Measurements from ENCODE around the gene PDE1C. TPM values are rescaled to one million over a fixed set of nuclear protein-coding genes. Genes with fewer than 3 reads are reported as not detected.
"Not testable (repeated sequence)": the region's sequence is repeated elsewhere in the genome, so short reads cannot be mapped to it uniquely, and the experiment has no call there.

The PDE1C gene
- total RNA-seq, 1 donor: not detected

GRCh38 chr7:32015133-32015532 lies 55.1 kb downstream of the PDE1C start:
- H3K27me3 ChIP-seq (ENCODE audit: insufficient read depth, low read length): no peaks in the 10 kb centered on the region

DNA sequence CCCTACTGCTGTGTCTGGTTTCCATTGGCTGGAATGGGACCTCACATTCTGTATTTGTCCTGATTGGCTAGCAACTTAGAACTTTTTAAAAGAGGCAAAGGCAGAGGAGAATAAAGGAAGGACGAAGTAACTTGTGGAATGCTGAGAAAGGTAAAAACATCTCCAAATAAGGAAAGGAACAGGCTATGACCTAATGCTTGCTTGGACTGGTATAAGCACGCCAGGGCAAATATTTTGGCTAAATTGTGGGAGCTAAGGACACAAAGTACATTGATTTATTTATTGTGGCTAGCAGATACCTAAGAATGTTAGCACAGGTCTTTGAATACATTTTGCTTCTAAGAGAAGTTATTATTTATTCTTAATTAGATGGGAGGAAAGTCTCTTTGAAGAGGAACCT lies 56.7 kb downstream of the PDE1C start:
- not testable (repeated sequence) for H3K4me1 ChIP-seq (ENCODE audit: insufficient read depth, low read length); H3K27me3 ChIP-seq (ENCODE audit: insufficient read depth, low read length); H3K9me3 ChIP-seq (ENCODE audit: low read depth, low read length); H3K4me3 ChIP-seq (ENCODE audit: low read length)

More at GRCh38 chr7:32015133-32015532, 55.1 kb downstream of the PDE1C start:
- no peaks in the 10 kb centered on the region for H3K9me3 ChIP-seq (ENCODE audit: low read depth, low read length)
- no peak overlapping the region for H3K4me3 ChIP-seq (ENCODE audit: low read length)
- H3K4me1 ChIP-seq (ENCODE audit: insufficient read depth, low read length): no peaks in the 10 kb centered on the region

GRCh38 chr7:32005577-32005976 lies 64.6 kb downstream of the PDE1C start:
- no peaks in the 10 kb centered on the region for H3K9me3 ChIP-seq (ENCODE audit: low read depth, low read length)
- H3K4me3 ChIP-seq (ENCODE audit: low read length): no peak overlapping the region
- no peaks in the 10 kb centered on the region for H3K27me3 ChIP-seq (ENCODE audit: insufficient read depth, low read length)
- H3K4me1 ChIP-seq (ENCODE audit: insufficient read depth, low read length): no peaks in the 10 kb centered on the region

DNA sequence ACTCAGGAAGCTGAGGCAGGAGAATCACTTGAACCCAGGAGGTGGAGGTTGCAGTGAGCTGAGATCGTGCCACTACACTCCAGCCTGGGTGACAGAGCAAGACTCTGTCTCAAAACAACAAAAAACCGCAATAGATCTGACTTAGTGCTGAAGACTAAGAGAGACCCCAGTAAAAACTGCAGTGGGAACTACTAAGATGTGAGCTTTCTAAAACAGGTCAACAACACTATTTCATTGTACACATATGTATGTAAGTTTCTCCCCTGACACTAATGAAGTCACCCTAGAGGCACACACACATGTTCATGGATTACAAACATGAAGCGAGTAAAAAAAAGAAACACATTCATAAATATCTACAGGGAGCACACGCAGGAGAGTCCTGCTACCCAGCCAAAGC lies 68.3 kb downstream of the PDE1C start:
- Histone ChIP-seq H3K4me1 (ENCODE audit: insufficient read depth, low read length) (no peaks in the 10 kb centered on the region), H3K27me3 (ENCODE audit: insufficient read depth, low read length) (no peaks in the 10 kb centered on the region)

GRCh38 chr7:31997423-31997822 lies 72.8 kb downstream of the PDE1C start:
- H3K4me3 ChIP-seq (ENCODE audit: low read length): no peak overlapping the region
- no peaks in the 10 kb centered on the region for H3K27me3 ChIP-seq (ENCODE audit: insufficient read depth, low read length)
- H3K9me3 ChIP-seq (ENCODE audit: low read depth, low read length): no peaks in the 10 kb centered on the region
- H3K4me1 ChIP-seq (ENCODE audit: insufficient read depth, low read length): no peaks in the 10 kb centered on the region

More for the DNA sequence above, 68.3 kb downstream of the PDE1C start:
- no peak overlapping the region for H3K4me3 ChIP-seq (ENCODE audit: low read length)
- H3K9me3 ChIP-seq (ENCODE audit: low read depth, low read length): no peaks in the 10 kb centered on the region

DNA sequence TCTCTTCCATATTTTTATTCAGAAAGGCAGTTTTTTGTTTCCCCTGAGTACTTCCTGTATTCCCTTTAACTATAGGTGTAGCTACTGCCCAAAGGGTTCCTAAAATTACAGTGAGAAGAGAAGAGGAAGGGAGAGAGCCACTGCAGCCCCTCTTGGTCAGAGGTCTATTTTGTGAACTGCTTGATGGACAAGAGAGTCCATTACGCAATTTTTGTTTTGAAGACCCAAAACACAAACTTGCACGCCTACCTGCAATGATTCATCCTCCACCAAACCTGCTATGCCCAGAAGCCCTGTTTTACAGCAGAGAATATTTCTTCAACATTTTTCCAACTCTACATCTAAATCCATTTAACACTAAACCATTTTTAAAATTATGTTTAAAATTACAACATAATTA lies 75.1 kb downstream of the PDE1C start:
- H3K9me3 ChIP-seq (ENCODE audit: low read depth, low read length): no peaks in the 10 kb centered on the region
- no peaks in the 10 kb centered on the region for H3K27me3 ChIP-seq (ENCODE audit: insufficient read depth, low read length)
- no peaks in the 10 kb centered on the region for H3K4me1 ChIP-seq (ENCODE audit: insufficient read depth, low read length)
- H3K4me3 ChIP-seq (ENCODE audit: low read length): no peak overlapping the region

- Histone ChIP-seq H3K4me1 (ENCODE audit: insufficient read depth, low read length) (no peaks in the 10 kb centered on the region), H3K4me3 (ENCODE audit: low read length) (no peak overlapping the region), H3K9me3 (ENCODE audit: low read depth, low read length) (no peaks in the 10 kb centered on the region), H3K27me3 (ENCODE audit: insufficient read depth, low read length) (no peaks in the 10 kb centered on the region)
Measured at GRCh38 chr7:31991846-31992245, 78.4 kb downstream of the PDE1C start.

GRCh38 chr7:31991406-31991805 lies 78.8 kb downstream of the PDE1C start:
- Histone ChIP-seq H3K4me1 (ENCODE audit: insufficient read depth, low read length) (no peaks in the 10 kb centered on the region), H3K9me3 (ENCODE audit: low read depth, low read length) (no peaks in the 10 kb centered on the region), H3K27me3 (ENCODE audit: insufficient read depth, low read length) (no peaks in the 10 kb centered on the region), H3K4me3 (ENCODE audit: low read length) (no peak overlapping the region)

- H3K4me3 ChIP-seq (ENCODE audit: low read length): no peak overlapping the region
- H3K4me1 ChIP-seq (ENCODE audit: insufficient read depth, low read length): no peaks in the 10 kb centered on the region
- H3K9me3 ChIP-seq (ENCODE audit: low read depth, low read length): no peaks in the 10 kb centered on the region
- no peaks in the 10 kb centered on the region for H3K27me3 ChIP-seq (ENCODE audit: insufficient read depth, low read length)
Measured at GRCh38 chr7:31986878-31987518, 83.2 kb downstream of the PDE1C start.

DNA sequence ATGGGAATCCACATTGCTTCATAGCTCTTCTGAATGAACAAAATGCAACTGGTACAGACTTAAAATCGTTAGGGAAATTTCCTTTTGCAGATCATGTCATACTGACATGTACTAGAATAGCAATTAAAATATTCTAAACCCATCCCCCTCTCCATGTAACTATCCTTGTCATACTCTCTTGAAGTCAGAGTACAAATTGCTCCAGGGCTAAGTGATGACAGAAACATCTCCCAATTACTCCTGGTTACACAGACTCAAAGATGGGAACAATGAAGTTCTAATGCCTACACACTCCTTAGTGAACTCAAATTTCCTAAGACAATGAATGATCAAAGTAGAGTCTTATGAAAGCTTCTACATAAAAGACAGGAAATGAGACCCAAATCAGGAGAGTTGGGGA lies 87.2 kb downstream of the PDE1C start:
- H3K4me3 ChIP-seq (ENCODE audit: low read length): no peak overlapping the region
- no peaks in the 10 kb centered on the region for H3K4me1 ChIP-seq (ENCODE audit: insufficient read depth, low read length)
- no peaks in the 10 kb centered on the region for H3K27me3 ChIP-seq (ENCODE audit: insufficient read depth, low read length)
- H3K9me3 ChIP-seq (ENCODE audit: low read depth, low read length): no peaks in the 10 kb centered on the region

DNA sequence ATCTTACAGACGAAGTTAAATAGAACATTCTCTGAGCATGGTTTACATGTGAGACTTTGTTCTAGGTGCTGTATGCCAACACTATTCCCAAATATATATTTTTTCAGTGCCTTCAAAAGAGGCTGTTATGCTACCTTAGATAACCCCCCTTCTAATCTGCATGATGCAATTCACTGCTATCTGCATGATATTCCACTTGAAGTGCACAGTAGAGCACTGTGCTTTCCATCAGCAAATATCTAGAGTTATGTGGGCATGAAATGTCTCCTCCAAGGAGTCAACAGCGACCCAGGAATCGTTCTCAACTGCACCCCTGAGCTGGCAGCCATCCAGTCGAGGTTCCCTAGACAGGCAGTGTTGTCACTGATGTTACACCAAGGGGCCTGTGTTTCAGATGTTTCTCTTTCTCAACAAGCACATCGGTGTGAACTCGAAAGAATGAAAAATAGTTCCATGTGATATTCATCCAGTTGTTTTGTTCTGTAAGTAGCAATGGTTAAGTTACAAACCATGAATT lies 88.3 kb downstream of the PDE1C start:
- Histone ChIP-seq H3K27me3 (ENCODE audit: insufficient read depth, low read length) (no peaks in the 10 kb centered on the region), H3K4me3 (ENCODE audit: low read length) (no peak overlapping the region), H3K9me3 (ENCODE audit: low read depth, low read length) (no peaks in the 10 kb centered on the region), H3K4me1 (ENCODE audit: insufficient read depth, low read length) (no peaks in the 10 kb centered on the region)

DNA sequence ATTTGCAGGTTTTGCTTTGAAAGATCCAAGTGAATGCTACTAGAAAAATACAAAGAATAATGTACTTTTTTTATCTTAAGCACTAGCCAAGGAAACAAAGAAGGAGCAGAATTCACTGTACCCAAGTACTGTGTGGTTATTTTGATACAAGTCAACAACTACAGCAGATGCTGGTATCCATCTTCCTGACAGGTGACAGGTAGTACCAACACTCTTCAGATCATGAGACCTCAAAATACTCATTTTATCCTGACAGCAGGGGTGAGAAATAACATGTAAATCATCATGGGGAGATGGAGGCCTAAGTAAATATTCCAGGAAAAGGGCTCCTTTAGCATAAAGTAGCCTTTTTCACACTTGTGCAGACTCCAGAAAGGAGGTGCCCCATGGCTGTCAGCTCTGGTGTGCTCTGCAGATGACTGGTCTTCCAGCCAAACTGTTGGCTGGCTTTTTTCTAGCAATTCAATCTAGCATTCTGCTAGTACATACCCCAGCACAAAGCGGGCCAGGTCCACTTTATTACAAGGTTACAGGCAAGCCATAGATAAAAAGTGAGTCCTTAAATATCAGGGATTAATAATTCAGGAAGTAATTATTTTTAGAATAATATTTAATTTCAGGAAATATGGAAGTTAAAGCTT lies 90.4 kb downstream of the PDE1C start:
- no peaks in the 10 kb centered on the region for H3K27me3 ChIP-seq (ENCODE audit: insufficient read depth, low read length)
- no peaks in the 10 kb centered on the region for H3K4me1 ChIP-seq (ENCODE audit: insufficient read depth, low read length)
- H3K9me3 ChIP-seq (ENCODE audit: low read depth, low read length): no peaks in the 10 kb centered on the region
- H3K4me3 ChIP-seq (ENCODE audit: low read length): no peak overlapping the region

DNA sequence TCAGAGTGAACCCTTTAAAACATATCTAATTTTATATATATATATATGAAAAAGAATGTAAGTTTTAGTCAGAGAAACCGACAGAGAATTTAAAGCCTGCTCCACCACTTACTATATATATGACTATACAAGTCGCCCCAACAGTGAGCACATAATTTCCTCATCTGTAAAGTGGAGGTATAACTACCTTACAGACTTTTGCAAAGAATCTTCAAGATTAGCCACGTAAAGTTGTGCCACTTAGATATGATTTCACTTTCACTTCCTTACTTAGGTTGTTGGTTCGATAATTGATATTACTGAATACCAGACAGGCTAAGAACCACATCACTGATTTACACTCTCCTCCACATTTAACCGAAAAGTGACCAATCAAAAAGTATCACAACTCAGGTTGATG lies 94.7 kb downstream of the PDE1C start:
- Histone ChIP-seq H3K27me3 (ENCODE audit: insufficient read depth, low read length) (no peaks in the 10 kb centered on the region), H3K4me3 (ENCODE audit: low read length) (no peak overlapping the region), H3K4me1 (ENCODE audit: insufficient read depth, low read length) (no peaks in the 10 kb centered on the region), H3K9me3 (ENCODE audit: low read depth, low read length) (no peaks in the 10 kb centered on the region)

DNA sequence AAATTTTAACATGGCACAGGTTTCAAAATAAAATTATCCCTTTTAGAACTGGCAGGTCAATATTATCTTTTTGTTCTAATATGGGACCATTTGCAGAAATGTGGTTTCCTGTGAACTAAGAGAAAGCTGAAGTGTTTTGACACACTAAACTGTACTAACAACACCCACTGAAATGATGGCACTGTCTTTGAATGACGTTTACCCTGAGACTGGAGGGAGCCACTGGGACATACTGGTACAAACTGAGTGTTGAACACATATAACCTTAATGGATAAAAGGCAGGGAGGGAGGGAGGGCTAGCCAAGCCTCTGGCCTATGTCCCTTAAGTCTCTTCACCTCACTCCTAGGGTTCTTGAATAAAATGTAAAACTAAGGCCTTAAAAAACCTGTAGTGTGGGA lies 95.9 kb downstream of the PDE1C start:
- no peak overlapping the region for H3K4me3 ChIP-seq (ENCODE audit: low read length)
- no peaks in the 10 kb centered on the region for H3K9me3 ChIP-seq (ENCODE audit: low read depth, low read length)
- no peaks in the 10 kb centered on the region for H3K4me1 ChIP-seq (ENCODE audit: insufficient read depth, low read length)
- H3K27me3 ChIP-seq (ENCODE audit: insufficient read depth, low read length): no peaks in the 10 kb centered on the region

DNA sequence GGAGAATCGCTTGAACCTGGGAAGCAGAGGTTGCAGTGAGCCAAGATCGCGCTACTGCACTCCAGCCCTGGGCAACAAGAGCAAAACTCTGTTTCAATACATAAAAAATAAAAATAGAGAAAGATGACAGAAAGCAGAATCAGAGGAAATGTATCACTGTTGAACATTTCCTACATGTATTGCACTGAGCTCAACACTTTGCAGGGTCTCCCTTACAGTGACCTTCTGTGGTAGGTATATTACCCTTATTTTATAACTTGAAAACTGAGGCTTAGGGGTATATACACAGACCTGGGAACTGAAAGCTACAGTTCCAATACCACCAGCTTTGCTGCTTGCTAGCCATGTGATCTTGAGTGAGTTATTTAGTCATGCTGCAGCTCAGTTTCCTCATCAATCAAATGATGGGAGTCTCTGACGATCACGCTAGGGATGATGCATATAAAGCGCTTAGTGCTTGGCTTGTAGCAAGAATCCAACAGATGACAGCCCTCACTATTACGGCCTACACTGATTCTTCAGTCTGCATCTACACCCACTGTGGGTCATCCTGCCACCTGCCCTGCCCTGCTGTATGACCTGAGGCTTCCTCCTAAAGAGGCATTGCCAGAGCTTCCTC lies 99.0 kb downstream of the PDE1C start:
- no peaks in the 10 kb centered on the region for H3K9me3 ChIP-seq (ENCODE audit: low read depth, low read length)
- no peaks in the 10 kb centered on the region for H3K27me3 ChIP-seq (ENCODE audit: insufficient read depth, low read length)
- H3K4me3 ChIP-seq (ENCODE audit: low read length): no peak overlapping the region
- H3K4me1 ChIP-seq (ENCODE audit: insufficient read depth, low read length): no peaks in the 10 kb centered on the region

Data from mononuclear cell (primary cell).